ENCODE results near the gene METTL1.
A peak's percentile ranks its signal among the peaks of the same experiment; 100 is the strongest.
"Not testable (repeated sequence)": the region's sequence is repeated elsewhere in the genome, so short reads cannot be mapped to it uniquely, and the experiment has no call there.

METTL1 gene

DNA sequence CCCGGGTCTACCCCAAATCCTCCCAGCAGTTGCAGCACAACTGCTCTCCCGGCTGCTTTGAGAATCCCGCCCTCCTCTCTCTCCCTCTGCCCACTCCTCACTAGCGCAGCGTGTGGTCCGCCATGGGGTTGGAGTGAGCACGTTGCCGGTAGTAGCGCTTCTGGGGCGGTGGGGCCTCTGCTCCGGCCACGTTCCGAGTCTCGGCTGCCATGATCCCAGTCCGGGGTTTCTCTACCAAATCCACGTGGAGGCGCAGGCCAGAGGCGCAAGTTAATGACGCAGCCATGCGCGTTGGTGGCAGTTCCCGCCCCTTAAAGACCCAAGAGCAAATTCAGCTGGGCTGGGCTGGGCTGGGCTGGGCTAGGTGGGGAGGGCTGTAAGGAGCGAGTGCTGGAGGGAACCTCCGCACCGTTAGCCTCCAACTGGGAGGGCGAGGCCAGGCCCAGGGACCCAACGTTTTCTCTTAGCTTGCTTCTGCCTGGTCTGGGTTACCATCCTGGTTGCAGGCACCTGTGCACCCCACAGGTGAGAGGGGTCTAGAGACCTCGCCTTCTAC lies at the start of gene METTL1:
Gene METTL1, minus strand, starts transcription at position 233 of the 556 bp plus-strand sequence. Its CDS starts 22 bp downstream, at position 211.
- peak; percentile 92 to 95 for DNase-seq

DNA sequence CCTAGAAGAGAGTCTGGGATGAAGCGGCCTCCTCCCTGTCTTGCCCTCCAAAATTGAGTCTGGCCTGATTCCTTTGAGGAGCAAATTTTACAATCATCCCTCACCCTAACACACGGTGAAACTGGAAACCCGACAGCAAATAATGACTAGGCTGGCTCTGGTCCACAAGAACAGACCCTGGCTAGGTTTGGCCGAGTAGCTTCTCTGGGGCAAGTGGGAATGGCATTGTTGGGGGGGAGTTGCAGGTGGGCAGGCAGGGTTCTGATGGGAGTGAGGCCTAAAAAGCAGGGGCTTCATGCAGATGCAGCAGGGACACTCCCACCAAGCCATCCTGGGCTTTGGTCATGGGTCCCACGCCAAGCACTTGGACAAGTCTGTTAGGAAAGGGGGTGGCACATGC lies 49.1 kb upstream of the METTL1 start:
- DNase-seq = not testable (repeated sequence)

DNA sequence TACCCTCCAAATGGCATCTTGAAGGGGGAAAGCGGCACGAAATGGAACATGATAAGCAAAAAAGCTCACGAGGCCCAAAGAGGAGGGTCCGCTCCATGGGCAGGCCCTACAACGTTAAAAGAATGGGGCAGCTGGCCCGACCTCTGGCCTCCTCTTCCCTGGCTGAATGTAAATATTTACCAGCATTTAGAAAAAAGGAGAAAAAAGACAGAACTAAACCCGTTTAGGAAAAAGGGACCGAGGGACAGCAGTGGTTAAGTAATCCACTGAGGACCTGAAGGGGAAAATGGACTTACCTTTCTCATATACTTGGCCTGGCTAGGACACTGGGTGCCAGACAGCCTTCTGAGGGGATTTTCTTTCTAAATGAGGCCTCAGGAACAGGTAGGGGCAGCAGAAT lies 48.2 kb upstream of the METTL1 start:
- DNase-seq = not testable (repeated sequence)

DNA sequence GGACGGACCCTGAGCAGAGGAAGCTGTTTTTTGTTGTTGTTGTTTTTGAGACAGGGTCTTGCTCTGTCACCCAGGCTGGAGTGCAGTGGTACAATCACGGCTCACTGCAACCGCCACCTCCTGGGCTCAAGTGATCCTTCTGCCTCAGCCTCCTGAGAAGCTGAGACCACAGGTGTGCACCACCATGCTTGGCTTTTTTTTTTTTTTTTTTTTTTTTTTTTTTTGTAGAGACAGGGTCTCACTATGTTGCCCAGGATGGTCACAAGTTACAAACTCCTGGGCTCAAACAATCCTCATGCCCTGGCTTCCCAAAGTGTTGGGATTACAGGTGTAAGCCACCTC lies 46.1 kb upstream of the METTL1 start:
- DNase-seq = not testable (repeated sequence)

DNA sequence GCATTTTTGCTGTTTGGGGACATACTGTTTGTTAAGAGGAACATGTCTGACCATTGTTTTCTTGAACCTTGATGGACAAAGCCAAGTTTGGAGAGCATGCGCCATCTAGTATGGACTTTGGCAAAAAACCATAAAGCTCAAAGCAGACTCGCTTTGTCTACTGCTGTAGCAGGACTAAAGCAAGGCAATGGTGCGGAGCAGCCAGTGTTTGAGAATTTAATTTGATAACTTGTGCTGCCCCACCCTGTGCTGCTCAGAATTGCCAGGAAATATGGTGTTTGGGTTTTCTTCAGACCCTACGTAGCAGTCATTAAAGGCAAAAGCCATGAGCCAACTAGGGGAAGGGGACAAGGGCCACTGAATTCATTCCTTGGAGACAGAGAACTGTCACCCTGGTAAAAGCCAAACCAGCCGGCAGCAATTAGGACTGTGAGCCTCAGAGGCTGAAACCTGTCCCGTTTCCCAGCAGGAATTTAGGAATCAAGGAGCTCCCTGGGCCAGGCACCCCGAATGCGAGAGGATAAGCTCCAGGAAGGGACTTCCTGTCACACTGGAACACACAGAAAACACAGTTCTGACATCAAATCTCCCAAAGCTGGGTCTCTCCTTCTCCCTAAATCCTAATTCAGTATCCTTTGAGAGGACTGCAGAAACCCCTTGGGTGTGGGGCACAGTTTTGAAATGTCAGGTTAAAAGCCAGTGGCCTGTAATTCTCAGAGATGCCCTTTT lies 45.5 kb upstream of the METTL1 start:
- DNase-seq = no peak

DNA sequence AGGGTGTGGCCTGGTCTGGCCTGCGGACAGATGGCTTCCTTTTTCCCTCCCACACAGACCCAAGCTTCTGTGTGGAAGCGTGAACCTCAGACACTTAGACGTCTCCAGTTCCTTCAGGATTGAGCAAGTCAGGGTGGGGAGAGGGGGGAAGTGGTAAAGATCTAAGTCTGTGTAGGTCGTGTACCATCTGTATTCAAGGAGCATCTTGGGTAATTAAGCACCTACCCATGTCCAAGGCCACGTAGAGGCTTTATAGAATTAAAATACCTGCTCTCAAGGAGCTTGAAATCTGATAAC lies 44.9 kb upstream of the METTL1 start:
- DNase-seq = no peak

DNA sequence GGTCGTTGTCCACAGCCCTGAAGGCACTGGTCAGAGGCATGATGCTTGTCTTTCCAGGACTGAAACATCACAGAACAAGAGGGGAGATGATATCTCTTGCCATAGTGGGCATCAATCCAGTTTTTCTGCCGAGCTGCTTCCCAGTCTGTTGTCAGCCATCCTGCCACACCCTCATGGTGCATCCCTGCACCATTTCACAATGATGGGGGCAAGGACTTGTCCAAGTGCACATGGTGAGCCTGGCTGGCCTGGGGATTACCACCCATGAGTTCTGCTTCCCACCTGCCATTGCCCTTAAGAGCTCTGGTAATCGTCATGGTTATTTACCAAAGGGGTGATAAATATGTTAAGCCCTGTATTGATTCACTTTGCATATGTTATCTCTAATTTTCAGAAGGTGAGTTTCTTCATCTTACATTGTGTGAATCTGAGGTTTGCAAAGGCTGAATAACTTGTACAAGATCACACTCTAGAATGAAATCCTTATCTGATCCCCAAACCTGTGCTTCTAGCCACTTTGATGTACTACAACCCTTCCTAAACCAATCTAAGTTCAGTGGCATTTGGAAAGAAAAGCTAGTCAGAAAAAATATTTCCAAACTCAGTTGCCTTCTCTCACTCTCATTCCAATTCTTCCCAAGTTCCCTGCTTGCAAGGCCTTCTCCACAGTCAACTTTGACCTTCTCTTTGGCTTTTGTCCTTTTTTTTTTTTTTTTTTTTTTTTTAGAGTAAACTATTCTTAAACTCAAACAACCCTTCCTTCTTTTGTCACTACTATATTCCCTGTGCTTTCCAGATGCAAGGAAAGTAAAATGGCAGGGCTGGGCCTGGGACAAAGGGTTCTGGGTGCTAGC lies 44.3 kb upstream of the METTL1 start:
- no peak for DNase-seq

DNA sequence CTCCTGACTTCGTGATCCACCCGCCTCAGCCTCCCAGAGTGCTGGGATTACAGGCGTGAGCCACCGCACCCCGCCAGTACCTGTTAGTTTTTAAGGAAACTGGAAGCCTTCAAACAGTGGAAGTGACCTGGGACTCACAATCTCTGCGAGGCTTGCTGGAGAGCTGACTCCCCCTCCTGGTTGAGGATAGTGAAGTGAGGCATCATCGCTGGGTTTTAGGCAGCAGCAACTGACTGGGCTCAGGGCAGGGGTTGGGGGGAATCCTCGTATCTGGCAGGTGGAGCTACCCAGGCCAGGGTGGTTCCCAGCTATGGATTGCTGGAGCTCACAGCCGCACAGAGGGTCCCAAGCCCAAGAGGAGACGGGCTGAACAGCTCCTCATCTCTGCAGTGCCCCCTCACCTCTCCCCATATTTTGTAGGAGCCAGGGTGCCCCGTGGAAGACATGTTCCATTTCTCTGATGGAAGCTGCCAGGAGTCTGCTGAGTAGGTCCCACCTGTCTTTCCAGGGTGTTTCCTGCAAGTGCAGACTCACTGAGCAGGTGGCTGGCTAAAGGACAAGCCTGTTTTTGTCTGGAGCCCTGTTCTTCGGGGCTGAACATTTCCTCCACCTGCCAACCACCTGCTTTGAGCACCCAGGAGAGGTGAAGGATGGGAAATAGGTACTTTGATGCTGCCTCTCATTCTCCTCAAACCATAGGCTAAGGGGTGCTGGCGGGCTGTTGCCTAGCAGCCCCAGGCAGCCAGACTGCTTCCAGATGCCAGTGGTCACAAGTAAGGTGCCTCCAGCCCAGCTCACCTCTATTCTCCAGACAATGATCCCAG lies 43.5 kb upstream of the METTL1 start:
- DNase-seq = peak; percentile 49 to 72

DNA sequence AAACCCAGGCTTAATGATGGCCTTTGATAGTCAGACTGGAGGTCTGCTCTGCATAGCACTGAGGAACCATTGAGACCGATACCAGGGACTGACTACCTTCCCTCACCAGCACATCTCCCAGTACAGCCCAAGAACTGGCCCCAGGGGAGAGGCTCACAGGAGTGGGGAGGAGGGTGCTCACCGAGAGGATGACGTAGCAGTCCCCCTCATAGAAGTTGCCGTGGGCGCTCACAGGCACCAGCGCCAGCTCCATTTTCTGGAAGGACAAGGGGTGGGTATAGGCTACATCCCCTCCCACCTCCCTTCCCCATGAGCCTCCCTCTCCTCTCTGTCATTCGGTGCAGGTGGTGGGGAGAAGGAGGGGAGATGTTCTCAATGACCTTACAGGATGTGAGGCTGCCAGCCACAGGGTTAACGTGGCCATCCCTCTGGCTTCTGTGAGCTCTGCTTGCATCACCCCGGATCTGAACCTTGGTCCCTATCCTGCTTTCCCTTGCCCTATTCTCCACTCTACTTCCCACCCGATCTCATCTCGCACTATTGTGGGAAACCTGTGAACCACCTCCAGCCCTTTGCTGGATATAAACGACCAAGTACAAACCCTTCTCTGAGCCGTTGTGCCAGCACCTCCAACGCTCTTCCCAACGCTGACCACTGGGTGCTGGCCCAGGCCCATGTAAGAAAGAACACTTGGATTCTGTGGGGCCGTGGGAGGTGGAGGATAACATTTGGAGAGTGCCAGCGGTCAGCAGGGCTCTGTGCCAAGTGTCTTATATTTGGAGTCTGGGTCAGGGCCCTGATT lies 42.3 kb upstream of the METTL1 start:
- DNase-seq = no peak

DNA sequence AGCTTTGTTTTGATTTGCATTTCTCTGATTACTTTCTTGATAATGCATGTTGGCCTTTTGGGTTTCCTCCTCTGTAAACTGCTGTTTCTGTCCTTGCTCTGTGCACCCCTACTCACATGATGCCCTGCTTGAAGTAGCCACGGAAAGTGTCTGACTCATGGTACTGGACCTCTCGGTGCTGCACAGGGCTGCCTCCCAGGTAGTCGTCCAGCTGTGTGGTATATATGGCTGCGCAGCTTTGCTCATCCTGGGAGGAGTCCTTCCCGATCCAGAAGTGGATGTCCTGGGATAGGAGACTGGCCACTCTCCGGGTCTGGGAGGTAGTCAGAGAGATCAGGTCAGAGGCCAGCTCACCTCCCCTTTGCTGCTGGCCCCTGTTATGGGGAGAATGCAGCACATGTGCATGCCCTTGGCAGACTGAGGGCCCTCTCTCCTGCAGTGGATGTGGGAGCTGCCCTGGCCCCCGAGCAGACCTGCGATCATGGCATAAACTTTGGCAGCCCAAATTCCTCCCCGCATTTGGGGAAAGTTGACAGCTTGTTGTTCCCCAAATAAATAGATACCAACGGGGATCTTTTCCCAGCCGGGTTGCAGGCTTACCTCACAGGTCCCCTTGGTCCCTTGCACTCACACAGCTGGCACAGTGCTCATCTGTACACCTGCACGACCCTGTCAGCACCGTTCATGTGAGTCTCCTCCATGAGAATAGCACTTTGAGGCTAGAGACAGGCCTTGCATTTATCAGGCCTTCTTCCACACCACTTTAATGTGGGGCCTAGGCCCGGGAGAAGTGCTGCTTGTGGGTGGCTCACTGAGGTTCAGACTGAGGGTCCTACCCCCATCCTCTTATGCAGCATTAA lies 41.4 kb upstream of the METTL1 start:
- no peak for DNase-seq

DNA sequence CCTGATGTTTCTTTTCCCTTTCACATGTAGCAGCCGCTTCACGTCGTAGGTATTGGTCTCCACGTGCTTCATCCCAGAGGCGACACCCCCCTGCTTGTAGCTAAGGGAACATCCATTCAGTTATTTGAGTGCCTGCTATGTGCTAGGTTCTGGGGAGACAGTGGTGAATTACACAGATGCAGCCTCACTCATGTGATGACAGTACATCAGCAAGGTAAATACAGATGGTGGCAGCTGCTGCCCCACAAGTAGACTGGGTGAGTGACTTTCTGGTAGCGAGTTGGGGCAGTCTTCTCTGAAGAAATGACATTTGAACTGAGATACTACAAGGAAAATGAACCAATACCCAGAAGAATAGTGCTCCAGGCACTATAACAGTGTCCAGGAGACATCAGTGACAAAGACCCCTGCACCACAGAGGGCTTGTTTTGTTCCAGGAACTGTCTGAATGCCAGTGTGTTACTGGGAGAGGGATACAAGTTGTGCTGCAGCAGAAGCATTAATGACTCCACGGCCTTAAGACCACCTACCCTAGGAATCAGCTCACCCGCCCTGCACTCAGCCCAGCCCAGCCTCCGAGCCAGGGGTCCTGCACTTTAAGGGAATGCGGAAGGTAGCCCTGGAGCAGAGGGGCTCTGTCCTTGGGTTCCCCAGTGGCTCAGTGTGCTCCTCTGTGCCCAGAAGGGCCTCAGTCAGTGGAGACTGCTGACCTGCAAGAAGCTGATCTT lies 39.3 kb upstream of the METTL1 start:
- DNase-seq = no peak

DNA sequence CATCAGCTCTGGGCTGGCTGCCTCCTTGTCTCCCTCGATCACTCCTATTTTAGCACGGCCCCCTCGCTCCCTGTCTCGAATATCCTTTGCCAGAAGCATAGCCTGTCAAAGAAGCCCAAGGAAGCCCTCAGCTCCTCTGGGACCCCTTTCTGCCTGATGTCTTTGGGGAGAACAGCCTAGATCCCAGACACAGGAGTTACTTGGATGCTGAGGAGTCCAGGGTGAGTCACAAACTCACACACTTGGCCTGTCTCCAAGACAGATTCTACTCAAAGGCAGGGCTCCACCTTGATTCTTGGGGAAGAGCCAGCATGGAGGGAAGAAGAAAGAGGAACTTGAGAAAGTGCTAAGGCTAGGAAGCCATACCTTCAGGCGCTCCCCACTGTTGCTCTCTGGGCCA lies 38.5 kb upstream of the METTL1 start:
- no peak for DNase-seq

DNA sequence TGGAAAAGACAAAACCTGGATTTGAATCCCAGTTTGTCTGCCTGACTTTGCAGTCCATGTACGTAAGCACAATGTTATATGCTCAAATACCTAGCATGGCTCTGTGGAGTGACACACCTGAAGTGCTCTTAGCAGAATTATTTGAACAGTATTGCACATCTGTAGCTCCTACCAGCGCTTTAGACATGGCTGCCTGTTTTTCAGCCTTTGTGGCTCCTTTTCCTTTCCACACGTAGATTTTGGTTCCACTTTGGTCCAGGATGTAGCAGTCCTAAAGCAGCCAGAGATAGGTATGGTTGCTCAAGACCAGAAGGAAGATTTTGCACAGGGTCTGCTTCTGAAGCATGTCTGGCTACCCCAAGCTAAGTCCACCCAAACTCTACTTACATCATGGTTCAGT lies 37.5 kb upstream of the METTL1 start:
- DNase-seq = no peak

DNA sequence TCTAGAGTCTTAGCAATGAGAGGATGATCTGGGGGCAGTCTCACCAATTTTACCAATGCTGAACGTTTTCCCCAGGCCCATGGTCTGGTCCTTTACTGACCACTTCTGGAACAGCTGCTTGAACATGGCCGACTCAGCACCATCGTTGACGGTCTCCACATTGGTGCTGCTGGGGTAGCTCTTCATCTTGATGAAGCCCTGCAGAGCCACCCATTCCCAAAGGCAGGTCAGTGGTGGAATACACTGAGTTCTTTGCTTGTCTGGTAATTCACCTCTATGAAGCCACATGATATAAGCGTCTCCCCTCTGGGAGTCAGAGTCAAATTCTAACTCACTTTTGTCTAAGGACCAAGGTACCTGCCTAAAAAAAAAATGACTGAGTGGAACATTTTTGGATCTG lies 36.4 kb upstream of the METTL1 start:
- no peak for DNase-seq

DNA sequence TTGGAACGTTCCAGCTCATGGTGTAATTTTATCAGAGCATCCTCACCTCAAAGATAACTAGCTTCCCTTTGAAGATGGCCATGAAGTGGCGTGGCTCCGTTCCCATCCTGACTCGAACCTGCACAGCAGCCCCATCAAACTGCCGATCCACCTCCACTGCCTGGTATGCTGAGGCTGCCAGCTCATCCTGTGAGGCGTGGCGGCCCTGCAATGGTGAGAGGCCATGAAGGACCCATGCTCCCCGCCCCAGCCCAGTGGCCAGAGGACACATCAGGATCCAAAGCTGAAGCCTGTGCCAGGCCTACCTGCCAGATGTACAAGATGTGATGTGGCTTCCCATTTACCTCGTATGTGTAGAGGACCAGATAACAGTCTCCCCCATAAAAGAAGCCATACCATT lies 35.4 kb upstream of the METTL1 start:
- DNase-seq = no peak

DNA sequence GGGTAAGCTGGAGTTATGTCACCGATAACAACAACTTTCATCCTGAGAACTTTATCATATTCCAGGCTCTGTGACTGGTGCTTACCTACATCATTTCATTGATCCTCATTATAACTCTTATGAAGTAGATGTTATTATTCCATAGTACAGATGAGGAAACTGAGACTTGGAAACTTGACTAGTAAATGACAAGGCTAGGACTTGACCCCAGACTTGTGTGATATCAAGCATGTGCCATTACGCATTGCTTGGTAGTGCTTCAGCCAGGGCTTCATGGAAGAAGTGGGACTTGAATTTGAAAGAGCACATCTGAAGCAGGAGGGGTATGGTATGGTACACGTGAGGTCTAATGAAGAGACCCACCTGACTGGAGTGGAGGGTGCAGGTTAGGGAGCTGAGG lies 34.8 kb upstream of the METTL1 start:
- no peak for DNase-seq

DNA sequence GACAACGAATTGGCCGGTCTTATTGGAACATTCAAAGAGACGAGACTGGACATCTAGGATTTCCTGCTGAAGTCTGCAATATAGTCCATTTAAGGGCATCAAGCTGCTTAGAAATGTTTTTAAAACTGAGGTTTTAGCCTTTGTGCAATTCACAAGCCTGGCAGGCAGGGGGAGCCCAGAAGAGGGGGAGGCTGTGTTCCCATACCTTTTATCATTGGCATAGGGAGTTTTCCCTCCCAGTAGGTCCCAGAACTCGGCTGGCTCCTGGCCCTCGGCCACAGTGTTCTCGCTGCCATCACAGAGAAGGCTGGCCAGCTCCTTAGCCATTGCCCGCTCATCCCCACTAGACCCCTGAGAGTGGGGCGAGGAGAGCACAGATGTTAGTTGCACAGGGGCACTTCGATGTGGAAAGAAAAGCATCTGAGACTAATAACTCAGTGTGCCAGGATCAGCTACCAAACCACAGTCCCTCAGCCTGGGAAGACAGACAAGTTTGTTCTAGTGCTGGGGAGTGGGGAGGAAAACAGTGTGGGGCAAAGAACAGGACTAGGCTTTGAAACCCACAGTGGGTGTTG lies 31.5 kb upstream of the METTL1 start:
- DNase-seq = no peak

DNA sequence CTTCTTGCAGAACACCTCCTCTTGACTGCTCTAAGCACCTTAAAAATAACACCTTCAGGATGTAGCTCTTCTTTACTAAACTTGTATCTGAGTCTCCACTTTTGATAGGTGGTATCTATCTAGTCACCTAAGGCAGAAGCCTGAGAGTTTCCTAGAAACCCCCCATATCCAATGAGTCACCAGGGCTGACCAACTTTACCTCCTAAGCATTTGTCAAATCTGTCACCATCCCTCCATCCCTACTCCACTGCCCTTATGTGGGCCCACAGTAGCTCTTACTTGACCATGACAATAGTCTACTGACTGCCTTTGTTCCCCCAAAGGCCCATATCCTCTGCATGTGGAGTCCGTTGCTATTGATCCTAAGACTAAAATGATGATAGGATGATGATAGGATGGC lies 30.7 kb upstream of the METTL1 start:
- DNase-seq = no peak

DNA sequence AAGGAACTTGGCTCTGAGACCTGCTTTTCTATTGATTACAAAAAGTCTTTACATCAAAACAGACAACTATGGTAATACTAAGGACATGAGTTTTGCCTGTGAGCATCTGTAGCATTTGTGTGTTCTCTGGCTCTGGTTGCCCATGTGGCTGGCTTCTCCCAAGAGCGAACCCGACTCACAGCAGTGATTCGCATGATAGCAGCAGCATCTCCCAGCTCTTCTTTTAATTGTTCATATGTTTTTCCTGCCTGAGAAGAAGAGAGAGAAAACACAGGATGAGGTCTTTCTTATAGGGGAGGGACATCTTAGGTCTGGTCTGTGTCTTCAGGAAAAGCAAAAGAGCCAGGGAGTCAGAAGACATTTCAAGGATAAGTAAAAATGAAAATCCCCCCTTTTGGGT lies 29.1 kb upstream of the METTL1 start:
- no peak for DNase-seq

DNA sequence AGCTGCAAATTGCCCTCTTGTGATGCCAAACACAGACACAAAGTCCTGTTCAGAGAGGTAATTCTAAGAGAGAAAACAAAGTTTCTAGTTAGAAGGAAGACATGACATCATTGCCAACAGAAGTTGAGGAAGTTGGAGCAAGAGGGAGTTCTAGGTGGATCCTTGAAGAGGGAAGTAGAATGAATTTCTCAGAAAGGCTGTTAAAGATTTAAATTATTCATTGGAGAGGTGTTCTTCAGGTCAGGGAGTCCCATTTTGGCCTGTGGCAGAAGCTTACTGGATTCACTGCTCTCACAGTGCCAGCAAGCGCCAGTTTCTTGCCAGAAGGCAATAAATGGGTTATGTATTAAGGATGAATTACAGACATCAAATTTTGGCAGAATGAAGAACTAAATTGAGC lies 26.0 kb upstream of the METTL1 start:
- no peak for DNase-seq

DNA sequence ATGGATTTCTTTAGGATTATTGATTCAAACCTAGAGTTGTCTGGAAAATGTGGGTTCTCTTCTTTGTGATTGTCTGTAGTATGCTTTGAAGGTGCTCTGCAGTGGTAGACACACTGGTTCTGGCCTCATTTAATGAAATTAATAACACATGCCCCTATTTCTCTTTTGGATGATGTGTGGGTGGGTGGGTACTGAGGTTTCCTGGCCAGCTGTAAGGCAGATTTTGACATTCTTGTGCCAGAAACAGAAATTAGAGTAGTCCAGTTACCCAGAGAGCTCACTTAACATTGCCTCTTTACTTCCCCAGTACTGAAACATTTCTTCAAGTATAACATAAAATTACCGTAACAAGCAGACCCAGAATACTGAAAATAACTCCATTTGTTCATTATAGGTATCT lies 25.1 kb upstream of the METTL1 start:
- DNase-seq = no peak

All from NCI-H187 (cell line).